ENCODE data around the gene KNDC1.

KNDC1 gene

DNA sequence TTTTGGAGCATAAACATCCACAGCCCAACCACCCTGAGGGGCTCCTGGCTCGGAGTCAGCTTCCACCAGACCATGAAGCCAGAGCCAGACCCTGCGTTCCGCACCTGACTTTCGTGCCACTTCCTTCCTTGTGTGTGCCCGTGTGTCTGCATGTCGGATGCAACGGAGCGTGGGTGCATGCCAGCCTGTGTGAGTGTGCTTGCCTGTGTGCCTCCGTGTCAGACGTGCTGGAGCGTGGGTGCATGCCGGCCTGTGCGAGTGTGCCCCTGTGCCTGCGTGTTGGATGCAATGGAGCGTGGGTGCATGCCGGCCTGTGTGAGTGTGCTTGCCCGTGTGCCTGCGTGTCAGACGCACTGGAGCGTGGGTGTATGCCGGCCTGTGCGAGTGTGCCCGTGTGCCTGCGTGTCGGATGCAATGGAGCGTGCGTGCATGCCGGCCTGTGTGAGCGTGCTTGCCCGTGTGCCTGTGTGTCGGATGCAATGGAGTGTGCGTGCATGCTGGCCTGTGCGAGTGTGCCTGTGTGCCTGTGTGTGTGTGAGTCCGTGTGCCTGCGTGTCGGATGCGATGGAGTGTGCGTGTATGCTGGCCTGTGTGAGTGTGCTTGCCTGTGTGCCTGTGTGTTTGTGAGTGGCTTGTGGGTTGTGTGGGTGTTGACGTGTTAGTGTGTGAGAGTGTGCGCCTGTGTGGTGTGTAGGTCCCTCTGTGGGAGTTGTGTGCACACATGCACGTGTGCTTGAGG lies 28.1 kb upstream of the KNDC1 start:
- Histone ChIP-seq H3K4me1 (ENCODE audit: control insufficient read depth, insufficient read depth, low read length) (no peaks in the 10 kb centered on the region), H3K4me3 (ENCODE audit: low read depth, low read length) (no peak overlapping the region), H3K36me3 (ENCODE audit: control insufficient read depth in 2 of 2, insufficient read depth in 1 of 2, low read length in 2 of 2) (no peaks in the 10 kb centered on the region), H3K27ac (ENCODE audit: extremely low read depth, low read depth, low read length) (no peak overlapping the region), H3K9me3 (ENCODE audit: control insufficient read depth, insufficient read depth, low read depth, low read length) (no peaks in the 10 kb centered on the region)
- ChIA-PET CTCF (no interaction called here), POLR2A (no interaction called here)
- TF ChIP-seq HOXA7 (CRISPR knock-in tag; IDR thresholded peaks at IDR 0.05; ENCODE audit: borderline replicate concordance), result no peak
- TF ChIP-seq ZNF138 (tag by site-specific recombination; IDR thresholded peaks at IDR 0.05; ENCODE audit: borderline replicate concordance), result no peak
- TF ChIP-seq ZNF600 (tag by site-specific recombination; IDR thresholded peaks at IDR 0.05), result peak; percentile 83
- TF ChIP-seq EGR2 (tag by site-specific recombination; IDR thresholded peaks at IDR 0.05; ENCODE audit: low read depth), result peak; percentile 13; the same call in 1 of the 2 replicates
- TF ChIP-seq ZFHX2 (tag by site-specific recombination; conservative IDR thresholded peaks at IDR 0.05), result peak; percentile 45

GRCh38 chr10:133132473-133133291 lies 27.3 kb upstream of the KNDC1 start:
- Histone ChIP-seq H3K4me3 (ENCODE audit: low read depth, low read length) (no peak overlapping the region), H3K36me3 (ENCODE audit: control insufficient read depth in 2 of 2, insufficient read depth in 1 of 2, low read length in 2 of 2) (no peaks in the 10 kb centered on the region), H3K4me1 (ENCODE audit: control insufficient read depth, insufficient read depth, low read length) (no peaks in the 10 kb centered on the region), H3K27ac (ENCODE audit: extremely low read depth, low read depth, low read length) (no peak overlapping the region), H3K9me3 (ENCODE audit: control insufficient read depth, insufficient read depth, low read depth, low read length) (no peaks in the 10 kb centered on the region)
- TF ChIP-seq ZNF354C (tag by site-specific recombination; IDR thresholded peaks at IDR 0.05; ENCODE audit: borderline replicate concordance, low read depth) (no peak), ZNF157 (tag by site-specific recombination; IDR thresholded peaks at IDR 0.05) (no peak), ZNF223 (tag by site-specific recombination; IDR thresholded peaks at IDR 0.05) (no peak), ZBTB17 (tag by site-specific recombination; IDR thresholded peaks at IDR 0.05) (no peak), ZNF18 (tag by site-specific recombination; IDR thresholded peaks at IDR 0.05) (no peak), TSHZ1 (tag by site-specific recombination; IDR thresholded peaks at IDR 0.05; ENCODE audit: borderline replicate concordance) (no peak), SCRT2 (tag by site-specific recombination; IDR thresholded peaks at IDR 0.05) (no peak), ZNF785 (tag by site-specific recombination; IDR thresholded peaks at IDR 0.05) (no peak), KLF8 (tag by site-specific recombination; IDR thresholded peaks at IDR 0.05) (no peak), ZNF571 (tag by site-specific recombination; IDR thresholded peaks at IDR 0.05) (no peak), ZNF514 (tag by site-specific recombination; IDR thresholded peaks at IDR 0.05) (no peak), KLF10 (tag by site-specific recombination; IDR thresholded peaks at IDR 0.05) (no peak), ZNF433 (tag by site-specific recombination; IDR thresholded peaks at IDR 0.05; ENCODE audit: low read depth) (no peak)
- ChIA-PET POLR2A (no interaction called here), CTCF (interaction anchor here (1.3 kb wide), 1 partner anchor 11 kb away, joined by 5 read pairs; no protein-coding TSS in a partner anchor)
